HG03196 (cell line): ENCODE data around the gene NOSTRIN.
"Not testable (repeated sequence)": the region's sequence is repeated elsewhere in the genome, so short reads cannot be mapped to it uniquely, and the experiment has no call there.

Source experiments
- ATAC-seq: cut with Tn5 transposase; IDR thresholded peaks from one replicate; pipeline ENCODE4 v1.9.1; 2021; ENCODE audit not compliant: unreplicated experiment

Gene NOSTRIN

DNA sequence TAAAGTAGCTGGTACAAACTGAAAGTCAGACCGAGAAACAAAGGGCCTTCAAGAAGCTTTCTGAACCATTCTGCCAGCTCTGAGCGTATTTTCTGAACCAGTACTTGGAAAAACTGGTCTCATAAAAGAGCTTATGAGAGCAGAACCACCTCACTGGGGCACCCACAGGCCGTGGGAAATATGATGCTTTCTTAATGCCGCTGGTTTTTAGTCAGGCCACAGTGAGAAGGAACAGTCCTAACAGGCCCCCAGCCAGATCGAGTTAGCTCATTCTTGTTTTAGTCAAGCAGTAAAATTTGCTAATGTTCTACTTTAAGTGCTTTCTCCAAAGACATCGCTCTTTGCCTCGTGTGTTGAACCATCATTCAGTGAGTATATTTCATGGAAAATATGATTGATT is 12.7 kb upstream of the NOSTRIN start:
- ATAC-seq = no peak

DNA sequence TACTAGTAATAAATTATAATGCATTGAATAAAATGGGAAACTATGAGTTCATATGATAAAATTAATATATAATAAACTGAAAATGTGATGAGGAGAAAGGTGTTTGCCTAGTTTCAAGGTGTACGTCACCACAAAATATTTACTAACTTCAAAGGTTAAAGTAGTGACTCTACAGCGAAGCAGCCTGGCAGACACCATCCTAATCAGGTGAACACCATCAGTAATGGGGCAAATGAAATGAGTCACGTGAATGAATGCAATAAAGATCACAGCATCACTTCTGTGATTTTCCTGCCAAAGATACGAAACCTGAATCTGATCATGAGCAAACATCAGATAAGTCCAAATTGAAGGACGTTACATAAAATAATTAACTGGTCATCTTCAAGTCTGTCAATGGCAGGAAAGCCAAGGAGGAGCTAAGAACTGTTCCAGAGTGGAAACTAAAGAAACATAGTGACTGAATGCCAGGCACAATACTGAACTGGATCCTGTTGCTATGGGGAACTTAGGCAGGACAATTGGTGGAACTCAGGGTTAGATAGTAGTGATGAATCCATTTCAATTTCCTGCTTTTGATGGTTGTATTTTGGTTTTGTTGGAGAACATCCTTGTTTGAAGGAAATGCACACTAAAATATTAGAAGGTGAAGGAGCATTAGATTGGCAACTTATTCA is 12.1 kb upstream of the NOSTRIN start:
- no peak for ATAC-seq

DNA sequence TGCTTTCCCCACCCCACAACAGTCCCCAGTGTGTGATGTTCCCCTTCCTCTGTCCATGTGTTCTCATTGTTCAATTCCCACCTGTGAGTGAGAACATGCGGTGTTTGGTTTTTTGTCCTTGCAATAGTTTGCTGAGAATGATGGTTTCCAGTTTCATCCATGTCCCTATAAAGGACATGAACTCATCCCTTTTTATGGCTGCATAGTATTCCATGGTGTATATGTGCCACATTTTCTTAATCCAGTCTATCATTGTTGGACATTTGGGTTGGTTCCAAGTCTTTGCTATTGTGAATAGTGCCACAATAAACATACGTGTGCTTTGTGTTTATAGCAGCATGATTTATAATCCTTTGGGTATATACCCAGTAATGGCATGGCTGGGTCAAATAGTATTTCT is 11.3 kb upstream of the NOSTRIN start:
- ATAC-seq = not testable (repeated sequence)

DNA sequence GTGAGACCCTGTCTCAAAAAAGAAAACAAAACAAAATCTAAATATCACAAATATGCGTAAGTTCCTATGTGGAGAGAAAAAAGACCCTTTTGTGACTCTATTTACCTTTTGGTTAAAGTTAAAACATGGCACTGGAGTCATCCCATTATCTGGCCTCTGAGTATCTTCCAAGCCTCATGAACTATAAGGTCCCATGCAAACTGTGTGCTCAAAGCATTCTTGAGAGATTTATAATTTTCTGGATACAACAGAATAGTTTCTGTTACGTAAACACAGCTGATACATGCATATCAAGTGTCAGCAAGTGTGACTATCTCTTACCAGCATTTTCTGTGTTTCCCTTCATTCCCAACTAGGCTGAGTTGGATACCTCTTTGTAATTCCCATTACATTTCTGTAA is 8.8 kb upstream of the NOSTRIN start:
- ATAC-seq = no peak

DNA sequence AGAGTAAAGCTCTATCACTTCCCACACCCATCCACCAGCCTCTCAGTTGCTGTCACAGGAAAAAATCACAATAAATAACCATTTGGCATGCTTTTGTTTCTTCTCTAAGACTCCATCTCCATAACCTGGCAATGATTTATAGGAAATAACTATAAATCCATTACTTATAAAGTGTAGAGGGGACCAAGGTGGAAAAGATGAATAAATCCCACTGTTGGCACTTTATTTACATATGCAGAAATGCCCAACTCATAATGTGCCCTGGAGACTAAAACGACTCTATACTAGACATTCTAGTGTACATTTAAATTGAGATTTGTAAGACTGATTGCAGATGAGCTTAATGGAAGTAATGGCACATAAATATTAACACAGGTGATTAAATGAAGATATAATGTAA is 7.5 kb upstream of the NOSTRIN start:
- no peak for ATAC-seq

DNA sequence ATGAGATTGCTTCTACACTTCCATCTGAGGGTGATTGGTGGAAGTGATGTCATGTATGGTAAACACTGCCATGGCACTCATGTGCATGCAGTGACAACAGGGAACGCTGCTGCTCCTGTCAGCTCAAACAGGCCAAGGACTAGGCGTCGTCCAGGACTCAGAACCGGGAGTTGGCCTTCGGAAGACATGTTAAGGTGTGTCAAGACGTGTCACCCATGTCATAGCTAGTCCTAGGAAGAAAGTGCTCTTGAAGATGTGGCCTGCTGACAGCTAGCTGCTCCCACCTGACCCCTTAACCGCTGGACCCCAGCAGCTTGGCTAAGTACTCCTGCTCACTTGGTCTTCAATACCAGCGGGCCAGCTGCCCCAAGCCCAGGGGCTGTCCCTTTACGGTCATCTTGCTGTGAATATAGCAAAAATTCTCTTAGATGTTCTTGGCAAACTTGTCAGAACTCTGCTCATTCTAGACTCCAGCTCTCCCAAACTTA is 6.3 kb upstream of the NOSTRIN start:
- ATAC-seq = no peak

DNA sequence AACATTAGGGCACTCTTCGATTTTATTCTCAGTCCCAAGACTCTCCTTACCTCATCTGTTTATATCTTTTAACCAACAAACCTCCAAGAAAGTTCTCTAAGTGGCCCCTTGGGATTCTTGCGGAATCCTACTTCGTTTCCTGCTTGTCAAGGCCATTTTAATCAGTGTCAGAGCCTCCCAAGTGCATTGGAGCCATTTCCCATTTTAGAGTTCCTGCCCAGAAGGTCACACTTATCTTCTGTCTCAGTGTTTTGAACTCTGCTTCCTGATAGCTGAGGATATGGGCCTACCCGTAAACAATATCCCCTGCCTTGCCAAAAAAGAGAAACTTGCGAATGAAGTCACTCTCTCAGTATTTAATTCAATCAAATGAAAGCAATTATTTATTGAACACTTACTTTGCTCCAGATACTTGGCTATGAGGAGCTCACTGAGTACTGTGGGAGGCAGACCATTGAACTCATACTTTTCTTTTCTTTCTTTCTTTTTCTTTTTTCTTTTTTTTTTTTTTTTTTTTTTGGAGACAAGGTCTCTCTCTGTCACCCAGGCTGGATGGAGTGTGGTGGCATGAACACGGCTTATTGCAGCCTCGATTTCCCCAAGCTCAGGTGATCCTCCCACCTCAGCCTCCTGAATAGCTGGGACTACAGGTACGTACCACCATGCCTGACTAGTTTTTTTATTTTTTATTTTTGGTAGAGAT is 5.7 kb upstream of the NOSTRIN start:
- no peak for ATAC-seq

DNA sequence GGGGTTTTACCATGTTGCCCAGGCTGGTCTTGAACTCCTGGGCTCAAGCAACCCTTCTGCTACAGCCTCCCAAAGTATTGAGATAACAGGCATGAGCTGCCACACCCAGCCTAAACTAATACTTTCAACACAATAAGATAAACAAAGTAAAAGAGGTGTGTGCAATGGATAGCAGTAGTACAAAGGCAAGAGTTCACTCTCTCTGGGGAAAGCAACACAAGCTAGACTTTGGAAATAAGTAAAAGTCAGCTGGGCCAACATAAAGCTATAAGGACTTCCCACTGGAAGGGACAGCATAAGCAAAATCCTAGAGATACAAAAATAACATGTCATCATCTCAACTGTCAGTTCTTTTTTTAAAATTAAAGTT is 5.2 kb upstream of the NOSTRIN start:
- no peak for ATAC-seq

DNA sequence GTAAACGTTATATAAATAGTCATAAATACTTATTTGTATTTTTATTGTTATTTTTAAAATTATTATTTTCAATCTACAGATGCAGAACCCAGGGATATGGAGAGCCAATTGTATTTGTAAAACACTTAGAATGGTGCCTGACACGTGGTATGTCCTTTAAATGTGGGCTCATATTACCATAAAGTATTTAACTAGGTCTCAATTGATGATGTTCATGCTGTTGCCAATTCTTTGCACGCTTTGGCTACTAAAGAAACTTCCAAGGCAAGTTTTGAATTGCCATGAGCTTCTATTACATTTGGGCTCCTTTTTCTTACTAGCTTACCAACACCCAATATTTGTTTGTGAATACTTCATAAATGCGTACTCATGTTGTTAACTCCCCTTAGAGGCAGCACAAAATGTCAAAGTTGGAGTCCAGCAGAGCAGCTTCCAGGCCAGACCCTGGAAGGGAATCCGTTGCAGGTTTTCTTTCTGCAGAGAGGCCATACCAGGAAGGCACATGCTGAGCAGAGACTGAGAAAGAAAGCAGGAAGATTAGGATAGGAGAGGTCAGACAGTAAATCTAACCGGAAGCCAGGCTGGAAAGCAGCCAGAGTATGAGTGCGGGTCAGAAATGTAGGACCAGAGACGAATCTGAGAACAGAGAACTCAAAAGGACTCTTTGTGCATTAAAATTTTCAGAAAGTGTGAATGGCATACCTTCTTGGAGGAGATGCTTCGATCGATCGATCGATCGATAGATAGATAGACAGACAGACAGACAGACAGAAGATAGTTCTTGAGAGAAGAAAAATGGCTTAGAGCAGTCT is 4.2 kb upstream of the NOSTRIN start:
- no peak for ATAC-seq

DNA sequence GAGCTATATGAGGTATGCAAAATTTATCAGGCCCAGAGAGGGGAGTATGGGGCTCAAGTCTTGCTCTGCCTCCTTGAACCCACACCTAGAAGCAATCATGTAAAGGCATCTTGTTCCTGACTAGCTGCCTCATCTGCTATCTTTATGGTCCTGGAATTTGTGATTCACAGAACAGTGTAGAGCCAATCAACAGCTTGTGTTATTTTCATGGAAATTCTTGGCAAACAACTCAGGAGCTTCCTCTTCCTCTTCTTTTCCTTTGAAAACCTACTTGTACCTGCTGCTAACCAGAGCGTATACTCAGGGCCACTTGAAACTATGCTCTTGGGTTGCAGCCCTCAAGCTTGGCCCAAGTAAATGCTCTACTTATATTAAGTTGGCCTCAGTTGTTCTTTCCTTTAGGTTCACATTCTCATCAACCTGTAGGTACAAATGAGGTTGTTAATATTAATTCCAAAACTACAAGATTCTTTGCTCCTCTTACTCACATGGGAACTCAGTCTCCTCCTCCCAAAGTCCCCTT is 3.5 kb upstream of the NOSTRIN start:
- ATAC-seq = no peak

DNA sequence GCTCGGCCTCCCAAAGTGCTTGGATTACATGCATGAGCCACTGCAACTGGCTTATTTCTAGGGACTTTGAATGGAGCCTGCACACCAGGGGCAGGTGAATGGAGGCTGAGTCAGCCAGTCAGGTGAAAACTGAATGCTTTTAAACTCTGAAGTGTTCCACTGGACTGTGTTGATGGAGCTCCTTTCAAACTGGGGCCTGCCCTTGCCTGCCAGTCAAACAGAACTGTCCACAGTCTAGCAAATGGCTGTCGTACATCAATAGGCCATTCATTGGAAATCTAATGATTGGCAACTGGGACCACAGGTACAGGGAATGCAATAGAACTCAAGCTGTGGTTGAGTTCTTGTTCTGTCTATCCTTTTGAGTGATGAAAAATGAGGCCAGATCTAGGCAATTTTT is 966 bp upstream of the NOSTRIN start:
- no peak for ATAC-seq

DNA sequence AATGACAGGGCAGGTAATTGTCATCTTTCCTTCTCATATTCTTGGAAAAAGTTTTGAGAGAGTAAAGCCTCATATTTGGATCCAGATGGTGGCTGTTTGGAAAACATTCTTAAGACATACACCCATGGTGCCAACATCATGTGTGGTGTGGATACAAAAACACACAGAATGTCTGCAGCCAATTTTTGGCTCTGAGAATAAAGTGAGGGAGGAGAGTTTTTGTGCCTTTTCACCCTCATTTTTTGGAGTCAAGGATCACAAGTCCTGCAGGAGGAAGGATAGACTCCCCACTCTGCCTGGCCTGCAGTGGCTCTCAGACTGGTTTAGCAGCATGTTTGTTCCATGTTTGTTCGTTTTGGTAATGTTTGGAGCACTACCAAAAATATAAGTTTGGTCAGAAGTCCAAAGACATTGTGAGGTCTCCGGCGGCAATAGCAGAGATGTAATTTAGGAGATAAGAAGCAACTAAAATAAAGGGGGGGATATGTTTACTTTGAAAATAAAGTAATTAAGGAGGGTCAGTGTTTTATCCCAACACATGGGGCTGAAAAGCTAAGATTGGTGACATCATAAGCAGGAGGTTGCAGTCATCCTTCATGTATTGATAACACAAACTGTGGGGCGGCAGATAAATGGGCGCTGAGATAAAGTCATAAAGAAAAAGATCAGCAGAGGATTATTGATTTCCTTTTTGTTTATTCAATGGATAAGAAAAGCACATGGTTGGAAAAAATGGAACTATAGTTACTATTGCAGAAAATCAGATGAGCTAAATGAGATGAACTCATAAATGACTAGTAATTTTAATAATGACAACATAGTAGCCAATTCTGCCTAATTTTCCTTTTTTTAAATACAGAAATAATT is 655 bp downstream of the NOSTRIN start:
- ATAC-seq = no peak

DNA sequence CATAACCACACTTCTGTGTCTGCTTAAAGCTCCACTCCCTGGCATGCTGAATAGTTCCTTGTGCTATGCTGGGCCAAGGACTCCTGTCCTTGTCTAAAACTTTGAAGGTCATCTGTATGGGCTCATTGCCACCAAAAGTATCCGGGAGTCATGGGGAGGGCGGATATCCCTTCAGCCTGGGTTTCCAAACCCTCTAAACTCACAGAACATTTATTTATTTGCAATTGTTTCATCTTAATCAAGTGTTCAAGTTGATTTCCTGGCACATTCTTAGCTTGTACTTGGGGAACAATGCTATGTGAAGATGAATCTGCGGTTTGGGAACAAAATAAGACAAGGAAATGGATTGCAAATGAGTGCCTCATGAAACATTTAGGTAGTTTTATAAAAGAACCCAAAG is 1.8 kb downstream of the NOSTRIN start:
- ATAC-seq = no peak

DNA sequence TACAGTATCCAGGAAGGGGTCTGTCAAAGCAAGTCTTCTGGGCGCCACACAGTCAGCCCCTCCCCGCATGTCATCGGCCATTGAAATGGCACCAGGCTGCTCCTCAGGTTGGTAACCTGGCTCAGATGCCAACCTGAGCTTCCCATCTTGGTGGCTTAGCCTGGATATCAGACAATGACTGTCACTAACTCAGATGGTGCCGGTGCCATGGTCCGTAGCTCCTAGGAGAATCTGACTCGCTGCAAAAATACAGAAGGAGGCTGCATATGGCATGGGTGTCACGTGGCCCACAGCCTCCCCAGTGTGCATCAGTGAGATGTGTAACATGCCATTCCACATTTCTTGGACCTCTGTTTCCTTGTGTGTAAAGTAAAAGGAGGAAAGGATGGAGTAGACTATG is 3.2 kb downstream of the NOSTRIN start:
- ATAC-seq = no peak

DNA sequence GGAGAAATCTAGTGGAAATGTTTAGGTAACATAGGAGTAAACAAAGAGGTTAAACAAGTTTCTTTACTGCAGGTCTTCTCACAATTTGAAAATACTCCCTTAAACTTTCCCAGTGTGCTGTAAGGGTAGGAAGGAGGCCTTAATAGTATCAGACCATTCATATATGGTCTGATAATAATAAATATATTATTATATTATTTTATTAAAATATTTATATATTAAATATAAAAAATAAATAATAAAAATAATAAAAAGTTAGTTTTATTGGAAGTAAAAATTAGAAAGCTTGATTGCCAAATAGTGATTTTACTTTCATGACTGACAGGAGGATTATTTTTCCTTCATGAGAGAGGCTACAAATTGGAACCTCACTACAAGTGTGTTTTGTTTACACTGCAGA is 7.1 kb downstream of the NOSTRIN start:
- no peak for ATAC-seq

DNA sequence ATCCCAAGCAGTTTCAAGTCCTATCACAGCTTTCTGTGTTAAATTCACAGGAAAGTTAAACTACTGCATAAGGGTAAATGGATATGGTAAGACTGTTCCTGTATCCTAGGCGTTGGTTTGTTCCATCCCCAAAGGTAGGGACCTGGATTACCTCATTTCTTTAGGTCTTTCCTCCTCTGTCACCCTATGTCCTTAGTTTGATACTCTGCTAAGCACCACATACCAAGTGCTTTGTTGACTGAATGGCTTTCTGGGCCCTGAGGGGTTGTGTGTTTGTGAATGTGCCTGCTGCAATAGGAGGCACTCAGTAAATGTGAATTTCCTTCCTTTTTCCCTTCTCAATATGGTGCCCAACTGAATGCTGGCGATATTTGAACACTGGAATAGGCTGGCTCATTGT is 7.8 kb downstream of the NOSTRIN start:
- no peak for ATAC-seq

DNA sequence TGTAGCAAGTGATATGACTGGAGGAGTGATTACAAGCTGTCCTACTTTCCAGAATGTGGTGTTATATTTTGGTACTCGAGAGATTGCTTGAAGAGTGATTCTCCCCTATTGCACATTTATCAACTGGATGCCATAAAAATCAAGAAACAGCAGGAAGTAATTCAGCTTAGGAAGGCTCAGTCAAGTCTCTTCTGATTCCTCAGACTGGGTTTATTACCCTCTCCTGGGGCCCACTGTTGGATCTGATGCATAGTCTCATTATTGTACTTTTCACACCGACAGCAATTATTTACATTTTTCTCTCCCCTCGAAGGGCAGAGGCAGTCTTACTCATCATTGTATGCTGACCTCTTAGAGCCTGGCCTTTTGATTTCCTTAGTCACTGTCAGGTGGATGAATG is 9.3 kb downstream of the NOSTRIN start:
- ATAC-seq = no peak

DNA sequence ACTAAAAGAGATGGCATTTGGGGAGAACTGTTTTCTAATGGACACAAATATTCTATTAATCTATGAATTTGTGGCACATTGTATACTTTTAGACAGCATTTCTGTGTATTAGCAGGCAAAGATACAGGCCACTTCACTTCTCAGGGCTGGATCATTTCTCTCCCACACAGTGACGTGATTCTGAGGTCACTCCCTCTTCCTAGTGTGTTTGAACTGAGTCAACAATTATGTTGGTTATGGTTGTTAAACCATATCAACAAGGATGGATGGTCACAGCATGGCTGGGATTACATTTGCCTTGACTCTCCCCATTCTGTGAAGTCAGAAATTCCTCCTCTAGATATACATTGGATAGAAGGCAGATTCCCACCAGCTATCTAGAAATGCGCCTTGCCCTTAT is 11.6 kb downstream of the NOSTRIN start:
- no peak for ATAC-seq

DNA sequence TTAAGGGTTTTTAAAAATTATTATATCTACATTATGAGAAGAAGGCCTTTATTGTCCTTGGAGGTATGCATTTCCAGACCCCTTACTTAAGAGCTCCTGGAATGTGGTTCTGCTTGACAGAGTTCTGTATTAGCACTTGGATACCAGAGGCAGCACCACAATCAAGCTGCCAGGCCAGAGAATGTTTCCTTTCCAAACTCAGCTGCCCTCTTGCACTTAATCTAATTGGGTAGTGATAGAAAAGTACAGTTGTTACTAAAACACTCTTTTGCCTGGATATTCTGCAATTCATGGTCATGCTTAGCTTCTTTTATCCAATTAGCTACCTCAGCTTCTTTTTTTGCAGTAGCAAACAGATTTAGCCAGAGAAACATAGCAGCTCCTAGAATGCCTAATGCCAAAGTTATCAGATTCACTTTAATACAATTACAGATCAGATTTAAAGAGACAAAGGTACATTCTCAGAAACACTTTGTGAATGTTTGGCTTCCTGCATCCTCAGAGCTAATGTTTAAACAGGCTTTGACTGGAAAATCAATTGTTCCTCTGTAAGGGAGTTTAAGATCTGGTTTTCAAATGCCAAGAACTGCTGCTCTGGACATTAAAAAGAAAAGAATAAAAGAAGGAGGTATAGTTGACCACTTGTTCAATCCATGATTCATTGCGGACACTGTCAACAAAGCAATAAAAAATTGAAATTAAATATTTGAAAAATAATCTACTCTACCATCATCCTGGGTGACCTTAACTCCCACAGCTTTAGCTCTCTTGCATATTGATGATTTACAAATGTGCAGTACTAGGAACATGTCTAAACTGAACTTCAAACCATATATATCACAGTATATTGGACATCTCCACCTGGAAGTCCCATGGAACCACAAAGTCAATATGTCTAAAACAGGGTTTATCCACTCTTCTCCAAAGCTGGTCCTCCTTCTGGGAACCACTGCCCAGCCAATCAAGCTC is 12.8 kb downstream of the NOSTRIN start:
- ATAC-seq = no peak

DNA sequence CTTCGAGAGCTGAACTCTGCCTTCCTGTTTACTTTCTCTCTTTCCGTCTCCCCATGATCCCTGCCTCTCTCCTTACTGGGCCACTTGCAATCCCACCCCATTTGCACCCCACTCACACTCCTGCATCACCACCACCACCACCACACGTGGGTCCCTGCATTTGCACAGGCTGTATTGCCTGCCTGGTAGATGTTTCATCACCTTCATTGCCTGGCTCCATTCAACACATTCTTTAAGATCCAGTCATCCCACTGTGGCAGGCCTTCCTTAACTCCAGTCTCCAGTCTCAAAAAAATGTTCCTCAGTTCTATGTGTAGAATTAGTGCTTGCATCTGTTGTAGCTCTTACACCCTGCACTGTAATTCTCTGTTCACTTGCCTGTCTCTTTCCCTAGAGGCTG is 13.9 kb downstream of the NOSTRIN start:
- ATAC-seq = no peak
